Thyroid gland (tissue), 4 donors: Measurements from ENCODE around the gene MXD4. TPM values are rescaled to one million over a fixed set of nuclear protein-coding genes. Genes with fewer than 3 reads are reported as not detected.
A peak's percentile ranks its signal among the peaks of the same experiment; 100 is the strongest.

Source experiments
- DNase-seq, 2 donors: peaks; one replicate each; pipeline ENCODE4 v3.0.0-alpha.2; 2019
- H3K27ac ChIP-seq, 3 donors: fragments of 200-600 bp; sonication (generic); 1 replicate in 2 of 3; 2 replicates in 1 of 3; pipeline ENCODE4 v1.5.1; 2016 to 2019; ENCODE audit warnings: mild to moderate bottlenecking in 1 of 3, moderate library complexity in 1 of 3
- H3K27me3 ChIP-seq: fragments of 200-600 bp; sonication (generic); one replicate; pipeline ENCODE4 v1.5.1; 2019
- H3K36me3 ChIP-seq, 2 donors: fragments of 200-600 bp; sonication (generic); one replicate each; pipeline ENCODE4 v1.5.1; 2016 to 2019
- H3K4me1 ChIP-seq, 2 donors: fragments of 200-600 bp; sonication (generic); one replicate each; pipeline ENCODE4 v1.5.1; 2017 to 2019
- H3K4me3 ChIP-seq, 3 donors: fragments of 200-600 bp; sonication (generic); replicated peaks in 1 of 3; 1 replicate in 2 of 3; 2 replicates in 1 of 3; pipeline ENCODE4 v1.5.1; 2016; ENCODE audit warnings: mild to moderate bottlenecking in 1 of 3
- H3K9me3 ChIP-seq: fragments of 200-600 bp; sonication (generic); one replicate; pipeline ENCODE4 v1.5.1; 2017
- CTCF ChIP-seq, 6 experiments: fragments of 200-600 bp in 3 of 6; fragments of 450-650 bp in 3 of 6; sonication (generic) in 3 of 6; IDR thresholded peaks; one replicate each; pipeline ENCODE4 v1.5.1; 2016 to 2019; ENCODE audit warnings: antibody characterized with exemption in 6 of 6, mild to moderate bottlenecking in 2 of 6, inconsistent platforms in 1 of 6, moderate library complexity in 1 of 6
- POLR2A ChIP-seq, 2 donors: fragments of 450-650 bp; IDR thresholded peaks; one replicate each; pipeline ENCODE4 v1.6.1; 2017; ENCODE audit warnings: antibody characterized with exemption in 2 of 2, mild to moderate bottlenecking in 2 of 2, moderate library complexity in 1 of 2
- WGBS, 2 donors: methylation state at CpG; one replicate each; pipeline ENCODE4 v1.1.5; 2017; 5-methylcytosine and 5-hydroxymethylcytosine counted together
- intact Hi-C: fragments of 100-400 bp; cut with DNase I; formaldehyde crosslinking; loops from one replicate; pipeline ENCODE4 v1.15.1; 2023
- total RNA-seq, 4 donors: library from RNA; depleted of rRNA; stranded (reverse); fragments of >200 nt; gene quantifications; one replicate each; pipeline ENCODE4 v1.2.3, GENCODE V29; 2016

Gene MXD4
- total RNA-seq, 4 donors from 2014 or later, result 48.1 to 102 (median 61.9) TPM

- Histone ChIP-seq H3K36me3 (no peaks in the 10 kb centered on the region), H3K27me3 (no peaks in the 10 kb centered on the region), H3K9me3 (no peaks in the 10 kb centered on the region), H3K27ac (no peak overlapping the region), H3K4me1 (peaks cover 12 to 13% of the 10 kb centered on the region in 2 donors), H3K4me3 (no peak overlapping the region)
- no peak for DNase-seq
- intact Hi-C loops, result no loop called here
- 89 to 91% methylated on average over 40 of the region's 40 CpGs for WGBS, 2 donors
- TF ChIP-seq POLR2A (IDR thresholded peaks at IDR 0.05) (no peak), CTCF (IDR thresholded peaks at IDR 0.05) (no peak)
Observed at GRCh38 chr4:2297606-2298531, 36.0 kb upstream of the MXD4 start.

DNA sequence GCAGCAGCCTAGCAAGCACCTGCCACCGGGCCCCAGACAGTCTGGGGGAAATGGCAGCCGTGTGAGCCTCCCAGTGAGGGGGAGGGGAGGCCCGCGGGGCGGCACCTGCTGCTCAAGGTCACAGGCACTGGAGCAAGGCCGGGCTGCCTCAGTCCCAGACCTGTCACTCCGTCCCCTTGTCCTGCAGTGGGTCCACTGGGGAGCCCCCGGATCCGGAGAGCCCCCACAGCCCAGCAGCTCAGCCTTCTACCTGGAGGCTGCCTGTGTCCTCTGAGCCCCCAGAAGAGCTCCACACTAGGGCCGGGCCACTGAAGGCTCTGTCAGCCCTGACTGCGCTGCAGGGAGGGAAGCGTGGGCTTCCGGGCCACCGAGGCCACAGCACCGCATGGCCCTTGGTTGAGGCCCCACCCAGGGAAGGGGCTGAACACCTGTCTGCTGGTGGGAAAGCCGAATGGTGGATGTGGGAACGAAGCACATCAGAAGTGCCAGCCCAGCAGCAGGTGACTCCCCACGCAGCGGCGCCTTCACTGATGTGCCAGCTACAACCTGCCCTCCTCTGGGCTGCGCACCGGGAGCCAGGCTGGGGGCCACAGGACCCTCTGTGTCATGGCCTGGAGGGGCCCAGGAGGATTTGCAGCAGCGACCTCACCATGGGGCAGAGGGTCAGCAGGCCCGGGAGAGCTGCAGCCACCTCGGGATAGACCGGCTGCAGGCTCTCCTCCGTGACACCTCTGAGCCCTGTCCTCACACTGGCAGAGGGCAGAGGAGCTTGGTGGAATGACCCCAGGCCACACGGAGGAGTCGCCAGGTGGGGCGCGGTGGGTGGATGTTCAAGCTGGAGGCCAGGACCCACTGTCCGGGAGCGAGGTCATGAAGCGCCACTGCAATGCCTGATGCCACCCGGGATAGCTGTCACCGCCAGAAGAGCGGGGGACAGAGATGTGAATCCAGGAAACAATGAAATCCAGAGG lies 35.0 kb upstream of the MXD4 start:
- WGBS, 2 donors, result 78 to 96% methylated on average over 19 to 29 of the region's 37 CpGs
- no peaks in the 10 kb centered on the region for H3K9me3 ChIP-seq
- TF ChIP-seq CTCF (IDR thresholded peaks at IDR 0.05), result no peak
- TF ChIP-seq POLR2A (IDR thresholded peaks at IDR 0.05), result no peak
- H3K4me1 ChIP-seq, result peaks cover 7 to 8% of the 10 kb centered on the region in 2 donors
- no peaks in the 10 kb centered on the region for H3K27me3 ChIP-seq
- no peak overlapping the region for H3K4me3 ChIP-seq
- intact Hi-C loops, result no loop called here
- H3K36me3 ChIP-seq, result no peaks in the 10 kb centered on the region
- H3K27ac ChIP-seq, result no peak overlapping the region
- no peak for DNase-seq

DNA sequence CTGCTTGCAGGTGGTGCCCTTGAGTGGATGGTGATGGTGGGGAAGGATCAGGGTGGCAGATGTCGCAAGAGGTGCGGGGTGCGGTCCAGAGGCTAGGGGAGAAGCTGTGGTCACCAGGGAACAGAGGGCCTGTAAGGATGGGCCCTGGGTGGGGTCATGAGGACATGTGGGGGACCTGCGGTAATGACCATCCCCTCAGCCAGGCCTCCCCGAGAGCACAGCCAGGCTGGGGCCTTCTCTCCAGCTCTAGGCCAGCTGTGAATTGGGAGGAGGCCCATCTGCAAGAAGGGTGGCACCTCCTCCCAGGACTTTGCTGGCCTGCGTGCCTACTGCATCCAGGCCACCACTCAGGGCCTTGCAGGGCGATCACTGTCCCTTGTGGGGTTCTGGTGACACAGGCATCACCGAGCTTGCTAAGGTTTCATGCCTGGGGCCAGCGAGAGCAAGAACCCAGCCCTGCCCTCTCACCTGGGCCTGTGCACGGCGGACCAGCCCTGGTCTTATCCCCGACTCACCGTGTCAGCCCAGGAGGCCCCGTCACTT lies 34.1 kb upstream of the MXD4 start:
- Histone ChIP-seq H3K4me1 (no peaks in the 10 kb centered on the region), H3K4me3 (no peak overlapping the region), H3K9me3 (no peaks in the 10 kb centered on the region), H3K27me3 (no peaks in the 10 kb centered on the region), H3K36me3 (no peaks in the 10 kb centered on the region), H3K27ac (no peak overlapping the region)
- WGBS, 2 donors, result 93 to 96% methylated on average over 12 to 14 of the region's 14 CpGs
- TF ChIP-seq CTCF (IDR thresholded peaks at IDR 0.05) (no peak), POLR2A (IDR thresholded peaks at IDR 0.05) (no peak)
- intact Hi-C loops, result no loop called here
- no peak for DNase-seq

GRCh38 chr4:2295500-2295899 lies 33.6 kb upstream of the MXD4 start:
- DNase-seq, result peak in 1 of 2 donors; percentile 2
- 93% methylated on average over 9 of the region's 9 CpGs for WGBS, 2 donors
- intact Hi-C loops, result no loop called here
- Histone ChIP-seq H3K9me3 (no peaks in the 10 kb centered on the region), H3K4me3 (no peak overlapping the region), H3K4me1 (no peaks in the 10 kb centered on the region), H3K27me3 (no peaks in the 10 kb centered on the region), H3K36me3 (no peaks in the 10 kb centered on the region), H3K27ac (no peak overlapping the region)
- no peak for TF ChIP-seq POLR2A (IDR thresholded peaks at IDR 0.05)
- no peak for TF ChIP-seq CTCF (IDR thresholded peaks at IDR 0.05)
